ENCODE measurements around the gene NAA15.
A peak's percentile ranks its signal among the peaks of the same experiment; 100 is the strongest.
"Not testable (repeated sequence)": the region's sequence is repeated elsewhere in the genome, so short reads cannot be mapped to it uniquely, and the experiment has no call there.

The NAA15 gene

DNA sequence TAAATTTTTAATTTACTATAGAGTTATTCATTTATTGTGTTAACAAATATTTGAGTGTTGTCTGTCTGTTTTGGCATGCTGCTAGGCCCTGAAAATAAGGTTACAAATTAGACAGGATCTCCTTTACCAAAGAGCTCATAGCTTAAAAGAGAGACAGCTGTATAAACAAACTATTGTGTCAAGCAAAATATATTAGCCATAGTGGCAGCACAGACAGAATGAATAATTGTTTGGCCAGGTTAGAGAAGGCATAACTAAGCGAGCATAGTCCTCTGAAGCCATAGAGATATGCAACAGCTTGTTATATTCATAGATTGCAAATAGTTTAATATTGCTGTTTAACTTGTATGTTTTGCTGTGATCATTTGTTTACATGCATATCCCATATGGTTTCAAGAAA, 67.7 kb downstream of the NAA15 start:
- no peak for DNase-seq

DNA sequence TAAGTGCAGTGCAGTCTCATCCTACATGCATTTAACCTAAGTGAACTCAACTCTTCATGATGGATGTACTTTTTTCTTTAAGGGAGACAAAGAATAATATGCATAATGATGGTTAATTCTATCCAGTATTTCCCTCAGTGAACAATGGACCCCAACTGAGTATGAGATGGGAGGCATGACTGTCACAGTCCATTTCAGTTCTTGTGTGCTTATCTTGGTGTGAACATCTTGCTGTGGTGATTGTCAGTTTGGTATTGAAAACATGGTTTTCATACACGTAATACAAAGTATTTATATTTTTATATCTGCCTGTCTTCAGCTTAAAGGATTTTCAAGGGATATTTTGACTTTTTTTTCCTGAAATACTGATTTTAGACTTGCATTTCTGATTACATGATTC, 72.9 kb downstream of the NAA15 start:
- DNase-seq, result no peak

DNA sequence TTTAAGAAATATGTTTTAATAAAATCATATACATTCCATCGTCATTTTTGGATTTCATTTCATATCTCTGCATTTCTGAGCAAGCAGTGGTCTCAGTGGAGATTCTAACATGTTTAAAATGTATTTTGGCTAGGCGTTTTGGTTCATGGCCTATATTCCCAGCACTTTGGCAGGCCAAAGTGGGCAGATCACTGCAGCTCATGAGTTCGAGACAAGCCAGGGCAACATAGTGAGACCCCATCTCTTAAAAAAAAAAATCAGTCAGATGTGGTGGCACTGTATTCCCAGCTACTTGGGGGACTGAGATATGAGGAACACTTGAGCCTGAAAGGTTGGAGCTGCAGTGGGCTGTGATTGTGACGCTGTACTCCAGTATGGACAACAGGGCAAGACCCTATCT, 85.1 kb downstream of the NAA15 start:
- no peak for DNase-seq

DNA sequence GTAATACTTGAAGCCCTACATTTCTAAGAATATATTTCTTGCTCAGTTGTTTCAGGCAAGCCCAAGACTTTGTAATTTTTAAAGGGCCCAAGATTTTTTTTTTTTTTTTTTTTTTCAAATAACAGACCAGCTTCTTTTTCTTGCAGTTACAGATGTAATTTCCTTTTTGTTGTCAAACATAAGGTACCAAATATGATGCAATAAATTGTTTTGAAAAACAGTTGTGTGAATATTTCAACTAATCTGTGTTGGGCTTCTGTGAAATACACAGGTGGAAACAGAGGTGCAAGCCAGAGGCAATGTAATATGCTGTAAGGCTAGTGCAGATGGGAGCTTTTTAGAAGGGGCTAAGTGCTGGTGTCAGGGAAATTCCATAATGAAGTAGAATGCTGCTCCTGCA, 87.8 kb downstream of the NAA15 start:
- no peak for DNase-seq

DNA sequence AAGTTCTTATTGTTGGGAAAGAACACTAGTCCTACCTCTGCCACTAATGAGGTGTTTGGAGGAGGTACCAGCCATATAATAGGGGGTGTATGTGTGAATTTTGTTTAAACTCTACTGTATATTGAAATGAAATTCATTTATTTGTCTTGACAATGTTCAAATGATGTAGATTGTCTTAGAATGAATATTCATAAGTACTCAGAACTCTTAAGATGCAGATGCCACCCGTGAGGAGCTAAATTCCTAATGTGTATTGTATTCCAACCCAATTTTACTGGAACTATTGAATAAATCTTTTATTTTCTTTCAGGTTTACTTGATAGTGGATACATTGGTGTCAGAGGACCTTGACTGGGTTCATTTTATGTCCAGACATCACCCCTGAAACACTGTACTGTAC, 88.7 kb downstream of the NAA15 start:
- DNase-seq, result no peak

DNA sequence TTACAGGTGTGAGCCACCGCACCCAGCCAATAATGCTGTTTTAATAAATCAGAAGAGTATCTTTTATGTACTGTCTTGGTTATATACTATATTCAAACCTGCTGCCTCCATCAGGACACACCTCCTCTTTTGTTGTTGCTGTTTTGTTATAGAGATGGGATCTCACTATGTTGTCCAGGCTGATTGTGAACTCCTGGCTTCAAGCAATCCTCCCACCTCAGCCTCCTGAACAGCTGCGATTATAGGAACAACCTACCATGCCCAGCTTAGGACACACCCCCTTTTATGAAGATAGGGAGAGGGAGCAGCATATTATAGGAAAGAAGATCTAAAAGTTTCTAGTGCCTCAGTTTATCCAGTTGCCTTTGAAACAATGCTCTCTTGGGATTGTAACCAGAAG, 90.4 kb downstream of the NAA15 start:
- DNase-seq, result no peak

DNA sequence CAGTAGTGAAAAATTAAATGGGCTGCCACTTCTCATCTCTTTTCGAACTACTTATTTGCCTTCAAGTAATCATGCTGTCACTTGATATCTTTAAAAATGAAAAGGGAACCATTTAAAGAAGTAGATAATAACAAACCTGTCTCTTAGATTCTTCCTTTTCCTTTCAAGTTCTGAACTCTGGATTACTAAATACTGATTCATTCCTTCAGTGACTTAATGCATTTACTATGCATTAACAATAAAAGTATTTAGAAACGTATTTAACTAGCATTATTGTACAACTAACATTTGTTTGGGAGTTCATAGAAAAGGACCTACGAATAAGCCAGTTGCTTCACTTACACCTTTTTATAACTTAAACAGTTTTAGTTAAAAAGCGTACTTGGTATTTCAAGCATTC, 91.5 kb downstream of the NAA15 start:
- no peak for DNase-seq

DNA sequence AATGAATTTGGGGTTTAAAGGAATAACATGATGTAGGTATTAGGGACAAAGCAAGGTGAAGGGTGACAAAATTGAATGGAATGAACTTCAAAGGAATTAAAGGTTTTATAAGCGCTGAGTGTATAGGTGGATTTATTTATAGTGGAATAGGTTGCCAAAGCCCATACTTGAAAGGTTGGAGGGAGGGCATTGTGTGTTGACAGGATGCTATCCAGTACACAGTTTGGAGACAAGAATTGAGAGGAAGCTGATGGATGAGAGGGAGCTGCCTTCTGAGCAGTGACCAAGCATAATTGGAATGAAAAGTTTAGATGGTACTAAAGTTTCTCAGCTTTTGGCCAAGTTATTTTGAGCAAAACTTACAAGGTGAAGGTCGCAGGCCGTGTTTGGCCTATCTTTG, 100.1 kb downstream of the NAA15 start:
- DNase-seq, result no peak

DNA sequence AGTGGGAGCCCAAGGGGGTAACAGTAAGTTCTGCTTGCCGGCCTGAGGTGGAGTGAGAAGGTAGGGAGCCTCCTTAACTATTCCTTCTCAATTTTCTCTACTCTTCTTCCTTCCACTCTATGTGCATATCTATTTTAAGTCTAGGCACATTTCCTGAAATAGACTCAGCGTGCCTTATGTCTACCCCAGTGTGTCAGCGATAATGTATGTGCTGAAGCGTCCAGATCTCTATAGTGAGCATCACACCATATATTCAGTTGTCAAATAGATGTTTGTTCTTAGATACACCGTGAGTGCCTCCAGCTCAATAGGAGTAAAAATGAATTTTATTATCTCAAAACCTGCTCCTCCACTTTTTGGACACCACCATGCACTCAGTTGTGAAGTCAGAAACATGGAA, 101.1 kb downstream of the NAA15 start:
- DNase-seq, result no peak

DNA sequence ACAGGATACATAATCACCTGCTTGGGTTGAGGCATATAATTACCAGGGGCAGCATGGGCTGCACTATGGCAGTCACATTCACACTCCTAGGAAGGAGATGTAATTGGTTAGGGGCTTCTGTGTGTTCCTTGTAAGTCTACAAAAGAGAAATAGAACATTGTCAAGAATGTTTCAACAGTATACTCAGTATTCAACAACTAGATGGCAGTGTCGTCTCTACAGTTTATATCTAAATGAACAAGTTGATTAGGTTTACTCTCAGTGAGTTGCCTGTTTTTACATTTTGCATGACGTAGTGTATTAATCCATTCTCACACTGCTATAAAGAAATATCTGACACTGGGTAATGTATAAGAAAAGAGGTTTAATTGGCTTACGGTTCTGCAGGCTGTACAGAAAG, 102.2 kb downstream of the NAA15 start:
- no peak for DNase-seq

DNA sequence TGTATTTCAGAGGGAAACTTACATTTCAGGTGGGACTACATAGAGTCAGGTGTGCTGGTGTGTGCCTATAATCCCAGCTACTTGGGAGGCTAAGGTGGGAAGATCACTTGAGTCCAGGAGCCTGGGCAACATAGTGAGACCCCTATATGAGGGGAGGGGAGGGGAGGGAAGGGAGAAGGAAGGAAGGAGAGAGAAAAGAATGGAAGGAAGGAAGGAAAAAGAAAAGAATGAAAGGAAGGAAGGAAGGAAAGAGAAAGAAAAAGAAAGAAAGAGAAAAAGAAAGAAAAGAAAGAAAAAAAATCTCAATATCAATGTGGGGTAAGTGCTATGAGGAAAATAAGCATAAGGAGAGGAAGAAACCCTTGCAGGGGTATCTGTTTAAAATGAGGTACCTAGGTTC, 109.0 kb downstream of the NAA15 start:
- no peak for DNase-seq

DNA sequence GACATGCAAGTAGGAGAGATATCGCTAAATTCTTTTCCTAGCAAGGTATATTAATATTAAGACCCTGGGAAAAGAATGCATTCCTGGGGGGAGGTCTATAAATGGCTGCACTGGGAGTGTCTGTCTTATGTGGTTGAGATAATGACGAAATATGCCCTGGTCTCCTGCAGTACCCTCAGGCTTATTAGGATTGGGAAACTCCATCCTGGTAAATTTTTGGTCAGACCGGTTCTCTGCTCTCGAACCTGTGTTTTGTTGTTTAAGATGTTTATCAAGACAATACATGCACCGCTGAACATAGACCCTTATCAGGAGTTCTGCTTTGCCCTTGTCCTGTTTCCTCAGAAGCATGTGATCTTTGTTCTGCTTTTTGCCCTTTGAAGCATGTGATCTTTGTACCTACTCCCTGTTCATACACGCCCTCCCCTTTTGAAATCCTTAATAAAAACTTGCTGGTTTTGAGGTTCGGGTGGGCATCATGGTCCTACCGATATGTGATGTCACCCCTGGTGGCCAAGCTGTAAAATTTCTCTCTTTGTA, 113.4 kb downstream of the NAA15 start:
- DNase-seq, result not testable (repeated sequence)

DNA sequence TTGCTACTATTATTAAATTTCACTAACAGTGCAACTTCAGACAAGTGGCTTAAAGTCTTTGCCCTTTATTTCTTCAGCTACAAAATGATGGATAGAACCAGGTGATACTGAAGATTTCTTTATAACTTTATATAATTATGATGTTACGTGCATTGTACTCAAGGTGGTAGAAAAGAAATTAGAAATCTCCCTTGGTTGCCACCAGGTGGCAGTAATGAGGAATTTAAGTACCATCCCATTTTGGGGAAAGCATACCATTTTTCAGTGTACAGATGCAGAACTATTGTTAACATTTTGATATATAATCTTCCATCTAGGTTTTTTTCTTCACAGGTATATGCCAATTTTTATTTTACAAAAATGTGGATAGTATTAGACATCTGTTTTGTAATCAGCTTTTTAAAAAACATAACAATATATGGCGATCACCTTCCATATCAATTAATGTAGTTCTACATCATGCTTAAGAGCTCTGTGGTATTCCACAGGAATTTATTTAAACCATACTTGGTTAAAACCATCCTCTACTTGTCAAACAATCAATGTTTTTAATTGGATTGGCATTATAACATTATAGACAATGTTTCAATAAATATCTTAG, 114.9 kb downstream of the NAA15 start:
- DNase-seq, result no peak

DNA sequence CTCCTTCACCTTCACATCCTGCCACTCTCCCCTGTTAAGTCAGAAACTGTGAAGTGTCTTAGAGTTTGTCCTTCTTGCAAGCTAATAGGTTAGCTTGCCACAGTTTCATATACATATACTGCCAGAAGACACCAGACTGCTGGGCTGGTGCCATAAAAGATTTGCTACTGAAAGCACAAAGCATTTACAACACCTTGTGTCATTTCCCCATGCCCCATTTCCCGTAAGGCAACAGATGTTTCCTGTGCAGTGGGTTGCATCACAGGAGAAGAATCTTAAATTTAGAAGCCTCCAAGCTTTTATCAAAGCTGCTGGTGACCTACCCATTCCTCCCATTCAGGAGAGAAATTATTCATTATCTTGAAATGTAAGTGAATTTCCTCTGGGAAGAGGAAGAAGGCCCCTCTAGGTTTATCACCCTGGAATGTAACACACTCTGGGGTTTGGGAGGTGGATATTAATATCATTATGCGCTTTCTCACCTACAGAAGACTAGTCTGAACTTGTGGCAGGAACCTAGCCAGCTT, 118.1 kb downstream of the NAA15 start:
- DNase-seq, result peak; percentile 91

DNA sequence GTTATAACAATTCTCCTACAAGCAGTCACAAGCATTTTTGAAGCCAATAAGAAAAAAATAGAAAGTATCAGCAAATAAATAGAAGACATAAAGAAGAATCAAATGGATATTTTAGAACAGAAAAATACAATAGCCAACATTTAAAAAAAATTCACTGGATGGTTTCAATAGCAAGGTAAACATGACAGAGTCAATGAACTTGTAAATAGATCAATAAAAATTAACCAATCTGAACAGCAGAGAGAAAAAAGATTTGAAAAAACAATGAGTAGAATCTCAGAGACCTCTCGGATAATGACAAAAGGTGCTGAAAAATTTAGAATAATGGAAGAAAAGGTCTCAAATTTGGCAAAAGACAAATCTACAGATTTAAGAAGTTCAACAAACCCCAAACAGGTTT, 119.3 kb downstream of the NAA15 start:
- no peak for DNase-seq

DNA sequence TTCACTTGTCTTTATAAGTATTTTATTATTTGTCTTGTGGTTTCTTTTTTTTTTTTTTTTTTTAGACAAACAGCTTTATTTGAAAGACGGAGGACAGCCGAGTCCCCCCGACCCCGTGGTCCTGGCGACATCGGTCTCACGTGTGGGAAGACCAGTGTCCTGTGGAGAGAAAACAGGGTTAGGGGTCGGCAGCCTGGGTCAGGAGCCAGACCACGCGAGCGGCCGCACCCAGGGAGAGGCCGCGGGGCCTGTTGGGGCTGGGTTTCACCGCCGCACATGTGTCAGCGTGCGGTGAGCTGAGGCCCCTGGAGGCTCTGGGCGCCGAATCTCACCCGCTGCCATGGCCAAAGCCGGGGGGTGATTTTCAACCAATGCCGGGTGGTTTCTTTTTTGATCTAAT, 134.8 kb downstream of the NAA15 start:
- no peak for DNase-seq

DNA sequence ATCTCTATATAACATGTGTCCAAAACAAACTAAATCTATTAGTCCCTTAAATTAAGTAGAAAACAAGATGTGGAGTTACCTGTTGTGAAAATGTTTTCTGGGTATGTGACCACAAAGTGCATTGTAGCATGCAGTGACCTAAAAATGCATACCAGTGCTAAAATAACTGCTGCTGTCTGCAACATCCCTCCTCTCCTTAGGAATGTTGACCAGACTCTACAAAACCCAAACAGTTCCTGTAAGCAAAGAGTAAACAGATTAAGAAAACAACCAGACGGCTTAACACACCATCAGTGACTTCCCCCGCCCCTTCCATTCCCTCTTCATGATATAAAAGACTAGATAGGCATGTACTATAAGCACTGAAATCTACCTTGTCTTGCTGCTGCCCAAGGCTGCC, 136.8 kb downstream of the NAA15 start:
- DNase-seq, result no peak

DNA sequence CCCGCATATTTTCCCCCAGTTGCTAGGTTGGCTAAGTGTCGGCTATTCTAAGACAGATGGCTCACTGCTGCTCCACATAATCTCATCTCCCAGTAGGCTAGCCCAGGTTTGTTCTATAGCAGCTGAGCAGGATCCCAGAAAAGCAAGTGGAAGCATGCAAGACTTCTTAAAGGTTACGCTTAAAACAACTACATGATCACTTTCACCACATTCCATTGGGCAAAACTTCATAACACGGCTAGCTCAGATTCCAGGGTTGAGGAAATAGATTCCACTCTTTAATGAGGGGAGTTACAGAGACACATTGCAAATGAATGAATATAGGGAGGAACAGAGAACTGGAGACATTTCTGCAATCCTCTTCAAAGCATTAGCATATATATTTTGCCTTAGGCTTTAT, 139.7 kb downstream of the NAA15 start:
- no peak for DNase-seq

DNA sequence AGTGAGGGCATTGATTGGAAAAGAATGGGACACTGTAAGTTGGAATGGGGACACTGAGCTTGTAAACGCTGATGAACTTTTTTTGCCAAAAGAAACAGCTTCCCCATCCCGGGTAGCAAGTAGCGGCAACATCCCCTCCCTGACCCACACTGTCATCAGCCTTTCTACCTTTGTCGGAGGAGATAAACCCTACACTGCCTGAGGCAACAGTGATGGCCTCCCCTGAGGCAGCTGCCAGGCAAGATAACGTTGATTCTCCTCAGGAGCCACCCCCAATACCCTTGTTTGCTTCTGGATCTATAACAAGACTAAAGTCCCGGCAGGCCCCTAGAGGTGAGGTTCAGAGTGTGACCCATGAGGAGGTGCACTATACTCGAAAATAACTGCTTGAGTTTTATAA, 142.4 kb downstream of the NAA15 start:
- DNase-seq, result no peak

DNA sequence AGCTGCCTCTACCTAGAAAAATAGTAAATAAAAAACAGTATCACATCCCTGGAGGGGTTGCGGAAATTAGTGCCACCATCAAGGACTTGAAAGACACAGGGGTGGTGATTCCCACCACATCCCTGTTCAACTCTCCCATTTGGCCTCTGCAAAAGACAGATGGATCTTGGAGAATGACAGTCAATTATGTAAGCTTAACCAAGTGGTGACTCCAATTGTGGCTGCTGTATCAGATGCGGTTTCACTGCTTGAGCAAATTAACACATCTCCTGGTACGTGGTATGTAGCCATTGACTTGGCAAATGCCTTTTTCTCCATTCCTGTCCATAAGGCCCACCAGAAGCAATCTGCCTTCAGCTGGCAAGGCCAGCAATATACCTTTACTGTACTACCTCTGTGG, 143.6 kb downstream of the NAA15 start:
- DNase-seq, result not testable (repeated sequence)

DNA sequence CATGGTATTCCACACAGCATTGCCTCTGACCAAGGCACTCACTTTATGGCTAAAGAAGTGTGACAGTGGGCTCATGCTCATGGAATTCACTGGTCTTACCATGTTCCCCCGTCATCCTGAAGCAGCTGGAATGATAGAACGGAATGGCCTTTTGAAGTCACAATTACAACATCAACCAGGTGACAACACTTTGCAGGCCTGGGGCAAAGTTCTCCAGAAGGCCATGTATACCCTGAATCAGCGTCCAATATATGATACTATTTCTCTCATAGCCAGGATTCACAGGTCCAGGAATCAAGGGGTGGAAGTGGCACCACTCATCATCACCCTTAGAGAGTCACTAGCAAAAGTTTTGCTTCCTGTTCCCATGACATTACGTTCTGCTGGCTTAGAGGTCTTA, 145.8 kb downstream of the NAA15 start:
- DNase-seq, result not testable (repeated sequence)

DNA sequence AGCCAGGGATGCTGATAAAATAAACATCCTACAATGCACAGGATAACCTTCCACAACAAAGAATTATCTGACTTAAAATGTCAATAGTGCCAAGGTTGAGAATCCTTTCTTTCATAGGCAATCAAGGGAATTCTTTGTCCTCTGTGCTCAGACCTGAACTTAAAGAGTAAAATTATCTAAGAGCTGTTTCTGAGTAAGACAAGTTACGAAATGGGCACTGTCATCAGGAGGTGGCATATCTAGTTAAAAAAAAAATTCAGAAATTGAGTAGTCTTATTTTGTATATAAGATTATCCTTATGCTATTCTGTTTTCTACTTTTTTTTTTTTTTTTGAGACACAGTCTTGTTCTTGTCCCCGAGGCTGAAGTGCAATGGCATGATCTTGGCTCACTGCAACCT, 149.3 kb downstream of the NAA15 start:
- no peak for DNase-seq

DNA sequence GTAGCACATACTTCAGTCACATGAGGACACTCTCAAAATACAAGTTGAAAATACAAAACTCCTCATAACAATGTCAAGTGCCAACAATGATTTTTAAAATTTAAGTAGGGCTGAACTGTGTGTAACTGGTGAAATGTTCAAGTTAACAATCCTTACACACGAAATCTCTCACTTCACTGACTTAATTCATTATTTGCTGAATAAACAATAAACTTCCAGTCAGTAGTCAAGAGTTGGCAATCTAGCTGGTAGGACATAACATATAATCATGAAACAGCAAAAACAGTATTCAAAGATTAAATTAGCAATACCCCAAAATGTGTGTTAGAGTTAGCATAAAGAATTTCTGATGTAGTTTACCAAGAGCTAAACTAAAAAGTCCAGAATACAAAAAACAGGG, 150.7 kb downstream of the NAA15 start:
- DNase-seq, result no peak

DNA sequence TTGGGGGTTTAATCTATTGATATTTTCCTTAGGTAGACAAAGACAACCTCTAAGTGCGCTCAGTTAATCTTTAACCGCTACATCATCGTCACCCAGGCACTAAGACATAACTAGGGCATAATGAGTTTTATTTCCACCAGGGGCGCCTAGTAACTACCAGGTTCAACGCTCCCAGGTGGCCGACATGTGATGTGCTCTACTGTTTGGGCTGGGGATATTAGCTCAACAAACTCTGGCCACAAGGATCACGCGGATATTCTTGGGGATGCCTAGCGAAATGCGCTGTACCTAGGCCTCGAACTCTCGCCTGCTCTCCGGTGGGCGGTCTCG, 151.7 kb downstream of the NAA15 start:
- no peak for DNase-seq

DNA sequence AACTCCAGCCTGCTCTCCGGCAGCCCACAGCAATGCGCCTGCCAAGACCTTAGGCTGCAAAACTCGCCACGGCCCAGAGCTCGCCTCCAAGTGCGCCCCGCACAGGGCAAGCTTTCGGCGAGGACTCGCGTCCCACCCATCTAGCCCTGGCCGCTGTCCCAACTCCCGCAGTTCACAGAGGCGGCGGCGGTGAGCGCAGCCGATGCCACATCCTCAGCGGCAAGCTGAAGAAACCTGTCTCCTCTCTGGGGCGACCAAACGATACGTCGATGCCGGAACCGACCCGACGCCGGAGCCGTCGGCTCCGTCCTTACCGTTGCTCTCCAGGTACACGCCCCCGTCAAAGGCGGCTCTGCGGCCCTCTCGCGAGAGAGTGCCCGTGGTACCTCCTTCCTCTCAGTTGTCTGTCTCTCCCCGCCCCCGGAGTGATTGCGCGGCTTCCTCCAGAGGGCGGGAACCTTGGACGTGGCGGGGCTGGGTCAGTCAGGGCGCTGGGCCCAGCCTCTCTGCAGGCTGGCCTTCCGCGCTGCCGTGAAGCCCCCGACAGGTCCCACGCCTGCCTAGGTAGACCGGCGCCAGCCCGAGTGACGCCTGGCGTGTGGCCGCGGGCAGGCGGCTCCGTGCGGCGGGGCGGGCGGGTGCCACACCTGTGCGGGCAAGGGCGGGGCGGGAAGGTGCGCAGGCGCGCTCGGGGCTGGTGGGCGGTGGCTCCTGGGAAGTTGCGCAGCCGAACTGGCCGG, 152.2 kb downstream of the NAA15 start:
- peak; percentile 93 for DNase-seq
